ENCODE data around the gene ARL14.

DNA sequence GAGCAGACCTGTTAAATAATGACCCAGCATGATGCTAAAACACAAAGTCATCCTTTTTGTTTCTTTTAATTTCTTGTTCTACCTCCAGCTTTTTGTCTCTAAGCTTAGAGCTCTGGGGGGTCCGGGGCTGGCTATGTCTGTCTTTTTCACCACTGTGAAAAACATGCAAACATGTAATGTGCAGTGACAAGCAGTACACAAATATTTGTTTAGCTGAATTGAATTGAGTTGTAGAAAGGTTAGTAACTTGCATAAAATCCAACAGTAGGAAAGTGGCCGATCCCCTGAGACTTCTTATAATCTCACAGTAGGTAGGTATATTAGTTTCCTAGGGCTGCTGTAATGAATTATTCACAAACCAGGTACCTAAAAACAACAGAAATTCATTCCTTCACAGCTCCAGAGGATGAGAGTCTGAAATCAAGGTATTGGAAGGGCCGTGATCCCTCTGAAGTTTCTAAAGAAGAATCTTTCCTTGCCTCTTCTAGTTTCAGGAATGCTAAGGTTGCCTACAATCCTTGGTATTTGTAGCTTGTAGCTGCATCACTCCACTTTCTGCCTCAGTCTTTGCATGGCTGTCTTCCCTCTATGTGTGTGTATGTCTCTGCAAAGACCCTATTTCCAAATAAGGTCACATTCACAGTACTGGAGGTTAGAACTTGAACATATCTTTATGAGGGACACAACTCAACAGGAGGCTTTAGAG, 32.7 kb downstream of the ARL14 start:
- no peak for TF ChIP-seq FOS (IDR thresholded peaks at IDR 0.05; ENCODE audit: borderline replicate concordance, insufficient read depth, low read length)
- TF ChIP-seq POLR2A (IDR thresholded peaks at IDR 0.05; ENCODE audit: low read depth, low read length) = no peak
- TF ChIP-seq EZH2 (IDR thresholded peaks at IDR 0.05; ENCODE audit: borderline replicate concordance, low read depth, low read length, severe bottlenecking) = no peak
- TF ChIP-seq, protein P1, sequence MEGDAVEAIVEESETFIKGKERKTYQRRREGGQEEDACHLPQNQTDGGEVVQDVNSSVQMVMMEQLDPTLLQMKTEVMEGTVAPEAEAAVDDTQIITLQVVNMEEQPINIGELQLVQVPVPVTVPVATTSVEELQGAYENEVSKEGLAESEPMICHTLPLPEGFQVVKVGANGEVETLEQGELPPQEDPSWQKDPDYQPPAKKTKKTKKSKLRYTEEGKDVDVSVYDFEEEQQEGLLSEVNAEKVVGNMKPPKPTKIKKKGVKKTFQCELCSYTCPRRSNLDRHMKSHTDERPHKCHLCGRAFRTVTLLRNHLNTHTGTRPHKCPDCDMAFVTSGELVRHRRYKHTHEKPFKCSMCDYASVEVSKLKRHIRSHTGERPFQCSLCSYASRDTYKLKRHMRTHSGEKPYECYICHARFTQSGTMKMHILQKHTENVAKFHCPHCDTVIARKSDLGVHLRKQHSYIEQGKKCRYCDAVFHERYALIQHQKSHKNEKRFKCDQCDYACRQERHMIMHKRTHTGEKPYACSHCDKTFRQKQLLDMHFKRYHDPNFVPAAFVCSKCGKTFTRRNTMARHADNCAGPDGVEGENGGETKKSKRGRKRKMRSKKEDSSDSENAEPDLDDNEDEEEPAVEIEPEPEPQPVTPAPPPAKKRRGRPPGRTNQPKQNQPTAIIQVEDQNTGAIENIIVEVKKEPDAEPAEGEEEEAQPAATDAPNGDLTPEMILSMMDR (IDR thresholded peaks at IDR 0.05; ENCODE audit: extremely low read depth in 1 of 2, insufficient read depth in 1 of 2, low read depth in 1 of 2, low read length in 2 of 2) = no peak
- TF ChIP-seq MAX (IDR thresholded peaks at IDR 0.05; ENCODE audit: insufficient read depth, insufficient read length) = no peak
- no peak for TF ChIP-seq POLR2AphosphoS5 (IDR thresholded peaks at IDR 0.05; ENCODE audit: insufficient read depth, low read depth, low read length)
- TF ChIP-seq MYC (IDR thresholded peaks at IDR 0.05; ENCODE audit: low read depth, low read length) = no peak
- TF ChIP-seq JUN (IDR thresholded peaks at IDR 0.05; ENCODE audit: borderline replicate concordance, insufficient read depth, insufficient read length, low read depth) = no peak
- TF ChIP-seq GATA2 (IDR thresholded peaks at IDR 0.05; ENCODE audit: insufficient read depth, insufficient read length, low read depth, low read length) = no peak
